HG02852 (cell line): ENCODE data around the gene H2AZ2.
"Not testable (repeated sequence)": the region's sequence is repeated elsewhere in the genome, so short reads cannot be mapped to it uniquely, and the experiment has no call there.

Experiments
- ATAC-seq: cut with Tn5 transposase; IDR thresholded peaks from one replicate; pipeline ENCODE4 v1.9.1; 2021; ENCODE audit warnings: mild to moderate bottlenecking, moderate library complexity; ENCODE audit not compliant: unreplicated experiment

H2AZ2 gene

DNA sequence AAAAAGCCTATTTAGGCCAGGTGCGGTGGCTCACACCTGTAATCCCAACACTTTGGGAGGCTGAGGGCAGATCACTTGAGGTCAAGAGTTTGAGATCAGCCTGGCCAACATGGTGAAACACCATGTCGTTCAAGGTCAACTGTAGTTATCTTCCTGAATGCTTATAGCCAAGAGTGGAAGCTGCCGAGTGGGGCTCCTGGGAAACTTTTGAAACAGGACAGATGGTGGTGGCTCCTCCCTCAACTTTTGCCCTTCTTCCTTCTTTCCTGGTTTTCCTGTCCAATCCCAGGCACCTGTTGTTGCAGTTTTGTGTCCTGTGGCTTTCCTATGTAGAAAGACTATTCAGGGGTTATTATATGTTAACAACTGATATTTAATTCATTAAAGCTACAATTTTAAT is 60.1 kb downstream of the H2AZ2 start:
- ATAC-seq: no peak

DNA sequence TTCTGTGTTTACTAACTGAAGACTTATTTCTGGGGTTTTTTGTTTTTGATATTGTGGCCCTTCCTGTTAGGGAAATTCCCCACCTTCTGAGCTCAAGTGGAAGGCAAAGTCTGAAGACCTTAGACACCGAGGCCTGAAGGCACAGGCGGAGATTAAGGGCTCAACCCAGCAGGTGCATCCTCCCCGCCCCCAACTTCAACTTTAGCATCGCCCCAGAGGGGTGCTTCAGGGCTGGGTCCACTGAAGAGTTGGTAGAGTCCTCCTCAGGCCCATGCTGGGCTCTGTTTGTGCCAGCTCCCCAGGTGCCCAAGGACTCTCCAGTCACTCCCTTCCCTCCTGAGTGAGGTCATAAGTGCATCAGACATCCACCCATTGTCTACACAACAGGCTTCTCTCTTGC is 60.8 kb downstream of the H2AZ2 start:
- ATAC-seq: peak; percentile 51

DNA sequence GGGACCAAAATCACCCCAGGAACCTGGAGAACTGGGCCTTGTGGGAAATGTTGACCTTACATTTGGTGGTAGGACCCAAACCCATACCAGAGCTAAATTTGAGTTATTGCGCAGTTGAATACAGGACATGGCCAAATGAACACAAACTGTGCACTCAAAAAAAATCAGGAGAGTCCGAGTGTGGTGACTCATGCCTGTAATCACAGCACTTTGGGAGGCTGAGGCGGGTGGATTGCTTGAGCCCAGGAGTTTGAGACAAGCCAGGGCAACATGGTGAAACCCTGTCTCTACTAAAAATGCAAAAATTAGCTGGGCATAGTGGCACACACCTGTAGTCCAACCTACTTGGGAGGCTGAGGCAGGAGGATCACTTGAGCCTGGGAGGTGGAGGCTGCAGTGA is 62.7 kb downstream of the H2AZ2 start:
- not testable (repeated sequence) for ATAC-seq

DNA sequence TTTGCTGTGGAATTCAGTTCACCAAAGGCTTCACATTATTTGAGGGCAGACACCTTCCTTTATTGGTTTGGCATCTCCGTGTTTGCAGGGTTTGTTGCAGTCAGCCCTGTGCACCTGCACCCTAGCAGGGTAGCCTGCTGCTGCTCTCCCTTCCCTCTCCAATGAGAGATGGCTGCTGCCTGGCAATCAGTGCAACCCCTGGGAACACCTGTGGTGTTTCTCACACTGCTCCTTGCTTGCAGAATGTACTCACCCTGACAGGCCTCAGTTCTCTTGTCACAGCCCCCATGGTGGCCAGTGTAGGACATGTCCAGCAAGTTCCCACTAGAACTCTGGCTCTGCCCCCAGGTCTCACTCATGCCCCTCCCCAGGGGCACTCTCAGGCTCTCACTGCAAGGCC is 63.5 kb downstream of the H2AZ2 start:
- ATAC-seq: no peak

DNA sequence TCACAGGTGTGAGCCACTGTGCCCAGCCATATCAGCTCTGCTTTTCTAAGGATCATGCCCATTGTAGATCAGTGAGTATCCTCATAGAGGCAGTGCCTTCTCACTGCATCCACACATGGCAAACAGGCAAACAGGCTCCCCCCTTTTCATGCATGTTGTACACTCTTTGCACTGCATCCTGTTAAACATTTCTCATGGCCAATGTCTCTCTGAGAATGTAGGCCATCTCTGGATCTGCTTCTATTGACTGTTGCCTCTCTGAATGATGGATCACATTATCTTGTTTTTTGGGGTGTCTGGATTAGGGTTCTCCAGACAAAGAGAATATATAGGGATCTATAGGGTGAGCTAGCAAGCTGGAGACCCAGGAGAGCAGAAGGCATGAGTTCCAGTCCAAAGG is 64.5 kb downstream of the H2AZ2 start:
- ATAC-seq: no peak

DNA sequence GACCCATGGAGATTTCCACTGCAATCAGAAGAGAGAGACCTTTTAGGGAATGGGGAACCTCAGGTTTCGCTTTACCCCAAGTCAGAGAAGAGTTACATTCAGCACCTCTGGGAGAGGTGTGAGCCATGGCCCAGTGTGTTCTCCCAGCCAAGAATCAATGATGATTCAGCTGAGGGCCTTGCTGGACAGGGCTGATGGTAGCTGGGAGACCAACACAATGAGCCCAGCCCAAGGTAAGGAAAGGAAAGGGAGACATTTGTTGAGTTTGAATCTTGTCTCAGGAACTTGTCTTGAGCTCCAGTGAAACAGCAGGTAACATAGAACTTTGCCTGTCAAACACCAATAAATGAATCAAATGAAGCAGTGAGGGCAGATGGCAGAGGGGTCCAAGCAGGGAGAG is 65.4 kb downstream of the H2AZ2 start:
- ATAC-seq: no peak
